ENCODE measurements around the gene CACNA2D2. TPM values are rescaled to one million over a fixed set of nuclear protein-coding genes. Genes with fewer than 3 reads are reported as not detected.
A peak's percentile ranks its signal among the peaks of the same experiment; 100 is the strongest.

The CACNA2D2 gene
- total and polyA plus RNA-seq, 2 of the 13 experiments (the other 11 are each of a cell fraction or from before 2014, with no cell fraction given), result not detected

- peak; percentile 39; the same call in 1 of the 2 replicates for TF ChIP-seq DMAP1 (CRISPR knock-in tag; IDR thresholded peaks at IDR 0.05)
- TF ChIP-seq ZBTB14 (CRISPR knock-in tag; IDR thresholded peaks at IDR 0.05), result no peak
- peak; percentile 92; the same call in 1 of the 2 replicates for TF ChIP-seq THRA (CRISPR knock-in tag; IDR thresholded peaks at IDR 0.05; ENCODE audit: borderline replicate concordance)
- TF ChIP-seq MEF2D (CRISPR knock-in tag; IDR thresholded peaks at IDR 0.05), result peak; percentile 60; the same call in 1 of the 2 replicates
- TF ChIP-seq ZBTB20 (CRISPR knock-in tag; IDR thresholded peaks at IDR 0.05; ENCODE audit: borderline replicate concordance, low read depth), result peak; percentile 58; the same call in 1 of the 2 replicates
- no peak for TF ChIP-seq PRDM4 (CRISPR knock-in tag; IDR thresholded peaks at IDR 0.05; ENCODE audit: borderline replicate concordance)
- TF ChIP-seq ZBTB25 (CRISPR knock-in tag; IDR thresholded peaks at IDR 0.05), result no peak
- no peak for TF ChIP-seq ZNF512 (CRISPR knock-in tag; IDR thresholded peaks at IDR 0.05)
- no peak for TF ChIP-seq PLRG1 (conservative IDR thresholded peaks at IDR 0.05)
- TF ChIP-seq MIXL1 (CRISPR knock-in tag; IDR thresholded peaks at IDR 0.05), result no peak
- TF ChIP-seq ERF (CRISPR knock-in tag; IDR thresholded peaks at IDR 0.05), result no peak; the same call in 1 of the 2 replicates
- TF ChIP-seq ZNF12 (CRISPR knock-in tag; IDR thresholded peaks at IDR 0.05), result no peak
- no peak for TF ChIP-seq CHCHD3 (CRISPR knock-in tag; IDR thresholded peaks at IDR 0.05)
- TF ChIP-seq THAP11 (CRISPR knock-in tag; IDR thresholded peaks at IDR 0.05), result peak; percentile 70
- TF ChIP-seq ZNF326 (CRISPR knock-in tag; IDR thresholded peaks at IDR 0.05; ENCODE audit: borderline replicate concordance), result no peak
- TF ChIP-seq ZNF576 (CRISPR knock-in tag; IDR thresholded peaks at IDR 0.05), result no peak
- no peak for TF ChIP-seq EZH2 (conservative IDR thresholded peaks at IDR 0.05; ENCODE audit: low read depth, low read length)
- peak; percentile 60; the same call in 1 of the 2 replicates for TF ChIP-seq YEATS4 (CRISPR knock-in tag; IDR thresholded peaks at IDR 0.05; ENCODE audit: borderline replicate concordance)
- TF ChIP-seq ZNF546 (CRISPR knock-in tag; conservative IDR thresholded peaks at IDR 0.05), result no peak; the same call in 1 of the 2 replicates
- no peak for TF ChIP-seq ARNT (IDR thresholded peaks at IDR 0.05)
- no peak for TF ChIP-seq HOXD1 (CRISPR knock-in tag; IDR thresholded peaks at IDR 0.05)
- no peak for TF ChIP-seq ATF1 (CRISPR knock-in tag; IDR thresholded peaks at IDR 0.05)
- no peak for TF ChIP-seq PRPF4 (IDR thresholded peaks at IDR 0.05; ENCODE audit: low read depth, low read length, poor library complexity, severe bottlenecking)
- 0 out of 2 replicates have a peak, but pooled peaks have one; percentile 9 for TF ChIP-seq RFXANK (CRISPR knock-in tag; IDR thresholded peaks at IDR 0.05)
Measured at GRCh38 chr3:50321336-50322114, 181.9 kb downstream of the CACNA2D2 start (continued).

Measured in HepG2 (cell line).